Fibroblast of lung (primary cell): ENCODE results near the gene HS1BP3. TPM values are rescaled to one million over a fixed set of nuclear protein-coding genes. Genes with fewer than 3 reads are reported as not detected.

Experiments
- DNase-seq, 2 donors: peaks; one replicate each; pipeline versions ENCODE4 v3.0.0 to v3.0.0-alpha.2; 2010; ENCODE audit warnings: low read depth in 2 of 2
- H2AFZ ChIP-seq: 2 replicates; pipeline ENCODE4 v1.5.1; 2012; ENCODE audit warnings: low read length, control low read depth, inconsistent platforms
- H3K27ac ChIP-seq: 2 replicates; pipeline ENCODE4 v1.5.1; 2011; ENCODE audit warnings: low read length, control low read depth; ENCODE audit not compliant: insufficient read depth
- H3K27me3 ChIP-seq: 2 replicates; pipeline ENCODE4 v1.5.1; 2011; ENCODE audit warnings: mild to moderate bottlenecking, low read length; ENCODE audit not compliant: control insufficient read depth, insufficient read depth
- H3K36me3 ChIP-seq: 2 replicates; pipeline ENCODE4 v1.5.1; 2011; ENCODE audit warnings: low read length; ENCODE audit not compliant: control insufficient read depth, insufficient read depth
- H3K4me1 ChIP-seq: 2 replicates; pipeline ENCODE4 v1.5.1; 2011; ENCODE audit warnings: low read length; ENCODE audit not compliant: control insufficient read depth, insufficient read depth; ENCODE audit errors: extremely low read depth
- H3K4me2 ChIP-seq: 2 replicates; pipeline ENCODE4 v1.5.1; 2011; ENCODE audit warnings: low read length, control low read depth; ENCODE audit not compliant: insufficient read depth; ENCODE audit errors: extremely low read depth
- H3K4me3 ChIP-seq, 4 experiments: fragments of 200-600 bp in 1 of 4; sonication (generic) in 1 of 4; replicated peaks in 1 of 4; 2 replicates each; pipeline ENCODE4 v1.5.1; 2011 to 2016; ENCODE audit warnings: low read length in 4 of 4, low read depth in 3 of 4, mild to moderate bottlenecking in 3 of 4, control low read depth in 2 of 4, inconsistent platforms in 1 of 4, mixed read lengths in 1 of 4; ENCODE audit not compliant: insufficient read depth in 1 of 4; ENCODE audit errors: control extremely low read depth in 1 of 4
- H3K79me2 ChIP-seq: 2 replicates; pipeline ENCODE4 v1.5.1; 2012; ENCODE audit warnings: mild to moderate bottlenecking, low read length, inconsistent platforms; ENCODE audit not compliant: control insufficient read depth, insufficient read depth
- H3K9ac ChIP-seq: 2 replicates; pipeline ENCODE4 v1.5.1; 2011; ENCODE audit warnings: mild to moderate bottlenecking, low read length, control low read depth; ENCODE audit not compliant: insufficient read depth
- H3K9me3 ChIP-seq: 2 replicates; pipeline ENCODE4 v1.5.1; 2012; ENCODE audit warnings: low read depth, low read length; ENCODE audit not compliant: control insufficient read depth, insufficient read depth
- H4K20me1 ChIP-seq: 2 replicates; pipeline ENCODE4 v1.5.1; 2011; ENCODE audit warnings: low read length; ENCODE audit not compliant: control insufficient read depth, insufficient read depth; ENCODE audit errors: extremely low read depth
- CTCF ChIP-seq, 2 donors: IDR thresholded peaks in 1 of 2; conservative IDR thresholded peaks in 1 of 2; 1 replicate in 1 of 2; 2 replicates in 1 of 2; pipeline ENCODE4 v1.5.1; 2011 to 2012; ENCODE audit warnings: low read length in 2 of 2, control low read depth in 1 of 2, inconsistent platforms in 1 of 2, low read depth in 1 of 2, mild to moderate bottlenecking in 1 of 2
- EZH2 ChIP-seq: IDR thresholded peaks from 2 replicates; pipeline ENCODE4 v1.5.1; 2012; ENCODE audit warnings: low read length, control low read depth, mild to moderate bottlenecking; ENCODE audit errors: missing control alignments
- polyA plus RNA-seq, 2 donors: library from polyadenylated mRNA; depleted of rRNA in 1 of 2; stranded (reverse) in 1 of 2; unstranded in 1 of 2; fragments of >200 nt; gene quantifications; 2 replicates each; pipeline ENCODE4 v1.2.1, GENCODE V29; 2011 to 2012; ENCODE audit warnings: missing spikeins in 1 of 2
- total RNA-seq: library from RNA; depleted of rRNA; stranded (reverse); fragments of >200 nt; gene quantifications from 2 replicates; pipeline ENCODE4 v1.2.1, GENCODE V29; 2014

Gene HS1BP3
- total and polyA plus RNA-seq, 2 donors (not counting 1 experiment from before 2014, with no cell fraction given), result 17.8 to 38.1 TPM

GRCh38 chr2:20632446-20632990, 18.4 kb downstream of the HS1BP3 start:
- no peaks in the 10 kb centered on the region for H3K27me3 ChIP-seq
- no peak overlapping the region for H3K27ac ChIP-seq
- no peak for DNase-seq
- no peaks in the 10 kb centered on the region for H4K20me1 ChIP-seq
- H3K4me1 ChIP-seq, result peaks cover 14% of the 10 kb centered on the region
- H3K4me3 ChIP-seq, result no peak overlapping the region
- H3K36me3 ChIP-seq, result peaks cover 2% of the 10 kb centered on the region
- no peak overlapping the region for H2AFZ ChIP-seq
- no peak overlapping the region for H3K9ac ChIP-seq
- TF ChIP-seq CTCF (conservative IDR thresholded peaks at IDR 0.05 in 1 of 2, IDR thresholded peaks at IDR 0.05 in 1 of 2; ENCODE audit: low read depth in 1 of 2, low read length in 2 of 2) (no peak), EZH2 (no peak)
- no peak overlapping the region for H3K4me2 ChIP-seq
- no peaks in the 10 kb centered on the region for H3K9me3 ChIP-seq
- H3K79me2 ChIP-seq, result no peaks in the 10 kb centered on the region

GRCh38 chr2:20631617-20632307, 19.1 kb downstream of the HS1BP3 start:
- TF ChIP-seq CTCF (conservative IDR thresholded peaks at IDR 0.05 in 1 of 2, IDR thresholded peaks at IDR 0.05 in 1 of 2; ENCODE audit: low read depth in 1 of 2, low read length in 2 of 2) (no peak), EZH2 (no peak)
- no peak for DNase-seq

GRCh38 chr2:20630967-20631366, 19.9 kb downstream of the HS1BP3 start:
- H4K20me1 ChIP-seq, result no peaks in the 10 kb centered on the region
- TF ChIP-seq EZH2 (no peak), CTCF (conservative IDR thresholded peaks at IDR 0.05 in 1 of 2, IDR thresholded peaks at IDR 0.05 in 1 of 2; ENCODE audit: low read depth in 1 of 2, low read length in 2 of 2) (no peak)
- H3K4me3 ChIP-seq, result no peak overlapping the region
- no peaks in the 10 kb centered on the region for H3K79me2 ChIP-seq
- H2AFZ ChIP-seq, result no peak overlapping the region
- no peaks in the 10 kb centered on the region for H3K27me3 ChIP-seq
- H3K9me3 ChIP-seq, result no peaks in the 10 kb centered on the region
- H3K4me1 ChIP-seq, result peaks cover 24% of the 10 kb centered on the region
- H3K4me2 ChIP-seq, result no peak overlapping the region
- DNase-seq, result no peak
- no peak overlapping the region for H3K9ac ChIP-seq
- H3K36me3 ChIP-seq, result no peaks in the 10 kb centered on the region
- H3K27ac ChIP-seq, result no peak overlapping the region

More at GRCh38 chr2:20631617-20632307, 19.1 kb downstream of the HS1BP3 start:
- Histone ChIP-seq H3K27ac (no peak overlapping the region), H3K79me2 (no peaks in the 10 kb centered on the region), H3K9ac (no peak overlapping the region), H2AFZ (no peak overlapping the region), H3K4me2 (no peak overlapping the region), H3K4me1 (peaks cover 16% of the 10 kb centered on the region), H3K4me3 (no peak overlapping the region), H3K36me3 (peaks cover 2% of the 10 kb centered on the region), H3K27me3 (no peaks in the 10 kb centered on the region), H4K20me1 (no peaks in the 10 kb centered on the region), H3K9me3 (no peaks in the 10 kb centered on the region)
